Panc1 (cell line): ENCODE data around the gene MAGI1. TPM values are rescaled to one million over a fixed set of nuclear protein-coding genes. Genes with fewer than 3 reads are reported as not detected.

Experiments
- ATAC-seq: fragments of 200-7000 bp; cut with Tn5 transposase; 2 replicates; pipeline ENCODE4 v1.9.1; 2020; ENCODE audit warnings: mild to moderate bottlenecking, moderate library complexity
- BruUV-seq: library from RNA; stranded (reverse); fragments of 400-500 nt; replicated peaks from 2 replicates; lab custom pipeline; 2021; lab: Mats Ljungman, UMichigan
- CTCF ChIA-PET: fragments of 300-600 bp; sonication (Branson Sonifier 250); formaldehyde crosslinking; loops from one replicate; lab custom pipeline; 2022; ENCODE audit warnings: antibody characterized with exemption; lab: Charles Lee
- POLR2A ChIA-PET: fragments of 300-600 bp; sonication (Branson Sonifier 250); formaldehyde crosslinking; loops from one replicate; lab custom pipeline; 2022; ENCODE audit warnings: antibody characterized with exemption; lab: Charles Lee
- DNase-seq: peaks from one replicate; pipeline ENCODE4 v3.0.0-alpha.2; 2010; ENCODE audit warnings: low read depth, low spot score
- H3K27ac ChIP-seq: 2 replicates; pipeline ENCODE4 v1.5.1; 2011; ENCODE audit warnings: mild to moderate bottlenecking, low read length, inconsistent platforms
- H3K27me3 ChIP-seq: fragments of 200-500 bp; sonication (Bioruptor generic); 2 replicates; pipeline ENCODE4 v1.6.0; 2014; ENCODE audit warnings: low read length, inconsistent platforms; ENCODE audit not compliant: control insufficient read depth, insufficient read depth
- H3K36me3 ChIP-seq: fragments of 200-500 bp; sonication (Bioruptor generic); 2 replicates; pipeline ENCODE4 v1.5.1; 2014; ENCODE audit warnings: inconsistent platforms, mild to moderate bottlenecking, low read length, moderate library complexity; ENCODE audit not compliant: control insufficient read depth, insufficient read depth
- H3K4me1 ChIP-seq: 2 replicates; pipeline ENCODE4 v1.5.1; 2011; ENCODE audit warnings: inconsistent platforms, mild to moderate bottlenecking, low read length, moderate library complexity; ENCODE audit not compliant: control insufficient read depth, insufficient read depth
- H3K4me3 ChIP-seq, 2 experiments: 2 replicates each; pipeline ENCODE4 v1.5.1; 2011 to 2012; ENCODE audit warnings: low read depth in 2 of 2, low read length in 2 of 2, mild to moderate bottlenecking in 2 of 2, inconsistent platforms in 1 of 2, moderate library complexity in 1 of 2
- H3K9me3 ChIP-seq: fragments of 200-500 bp; sonication (Bioruptor generic); 2 replicates; pipeline ENCODE4 v1.5.1; 2014; ENCODE audit warnings: low read depth, mild to moderate bottlenecking, inconsistent platforms, low read length, moderate library complexity; ENCODE audit not compliant: control insufficient read depth, insufficient read depth
- POLR2AphosphoS5 ChIP-seq: IDR thresholded peaks from 2 replicates; pipeline ENCODE4 v1.6.1; 2012; ENCODE audit warnings: mild to moderate bottlenecking, low read depth, low read length, moderate library complexity
- REST ChIP-seq, 2 experiments: IDR thresholded peaks; 2 replicates each; pipeline ENCODE4 v1.6.1; 2011 to 2012; ENCODE audit warnings: low read depth in 2 of 2, control low read depth in 1 of 2, low read length in 1 of 2, mild to moderate bottlenecking in 1 of 2, moderate library complexity in 1 of 2; ENCODE audit not compliant: insufficient read depth in 1 of 2
- SIN3A ChIP-seq: IDR thresholded peaks from 2 replicates; pipeline ENCODE4 v1.6.1; 2012; ENCODE audit warnings: low read depth, mild to moderate bottlenecking, low read length, moderate library complexity, borderline replicate concordance; ENCODE audit not compliant: insufficient read depth
- TCF7L2 ChIP-seq: IDR thresholded peaks from 2 replicates; pipeline ENCODE4 v1.6.1; 2011; ENCODE audit warnings: mild to moderate bottlenecking, low read depth, low read length, inconsistent platforms
- in situ Hi-C: cut with HindIII; loops from 2 replicates; pipeline ENCODE4 v1.10.0; 2016; ENCODE audit warnings: low sequenced_read_pairs, low pct_unique_long_range_greater_than_20kb
- intact Hi-C: fragments of 100-400 bp; cut with micrococcal nuclease; formaldehyde crosslinking; loops from one replicate; pipeline ENCODE4 v1.10.0; 2022; ENCODE audit not compliant: unreplicated experiment
- total RNA-seq: library from RNA; stranded (reverse); gene quantifications from one replicate; pipeline ENCODE4 v1.2.1, GENCODE V29; 2021; ENCODE audit not compliant: unreplicated experiment
- TF ChIP-seq, protein P1 (sequence below): fragments of 450-650 bp; IDR thresholded peaks from 2 replicates; pipeline ENCODE4 v1.5.1; 2017; ENCODE audit warnings: mild to moderate bottlenecking

Gene MAGI1
- total RNA-seq, 1 experiment from 2014 or later: 9.5 TPM

- Histone ChIP-seq H3K4me3 (no peak overlapping the region), H3K9me3 (no peaks in the 10 kb centered on the region), H3K27me3 (no peaks in the 10 kb centered on the region), H3K4me1 (no peaks in the 10 kb centered on the region), H3K36me3 (no peaks in the 10 kb centered on the region), H3K27ac (no peak overlapping the region)
- intact Hi-C loops: no loop called here
- POLR2A ChIA-PET: no interaction called here
- DNase-seq: no peak
- CTCF ChIA-PET: no interaction called here
- in situ Hi-C loops: no loop called here
- TF ChIP-seq, protein P1, sequence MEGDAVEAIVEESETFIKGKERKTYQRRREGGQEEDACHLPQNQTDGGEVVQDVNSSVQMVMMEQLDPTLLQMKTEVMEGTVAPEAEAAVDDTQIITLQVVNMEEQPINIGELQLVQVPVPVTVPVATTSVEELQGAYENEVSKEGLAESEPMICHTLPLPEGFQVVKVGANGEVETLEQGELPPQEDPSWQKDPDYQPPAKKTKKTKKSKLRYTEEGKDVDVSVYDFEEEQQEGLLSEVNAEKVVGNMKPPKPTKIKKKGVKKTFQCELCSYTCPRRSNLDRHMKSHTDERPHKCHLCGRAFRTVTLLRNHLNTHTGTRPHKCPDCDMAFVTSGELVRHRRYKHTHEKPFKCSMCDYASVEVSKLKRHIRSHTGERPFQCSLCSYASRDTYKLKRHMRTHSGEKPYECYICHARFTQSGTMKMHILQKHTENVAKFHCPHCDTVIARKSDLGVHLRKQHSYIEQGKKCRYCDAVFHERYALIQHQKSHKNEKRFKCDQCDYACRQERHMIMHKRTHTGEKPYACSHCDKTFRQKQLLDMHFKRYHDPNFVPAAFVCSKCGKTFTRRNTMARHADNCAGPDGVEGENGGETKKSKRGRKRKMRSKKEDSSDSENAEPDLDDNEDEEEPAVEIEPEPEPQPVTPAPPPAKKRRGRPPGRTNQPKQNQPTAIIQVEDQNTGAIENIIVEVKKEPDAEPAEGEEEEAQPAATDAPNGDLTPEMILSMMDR: no peak
- TF ChIP-seq REST (IDR thresholded peaks at IDR 0.05; ENCODE audit: insufficient read depth in 1 of 2, low read depth in 2 of 2, low read length in 1 of 2): no peak
- TF ChIP-seq TCF7L2: no peak
- no peak for TF ChIP-seq POLR2AphosphoS5
- no peak for TF ChIP-seq SIN3A
- BruUV-seq: no TSS peak
- no peak for ATAC-seq
Observed at GRCh38 chr3:65617787-65618186, 420.9 kb downstream of the MAGI1 start.

DNA sequence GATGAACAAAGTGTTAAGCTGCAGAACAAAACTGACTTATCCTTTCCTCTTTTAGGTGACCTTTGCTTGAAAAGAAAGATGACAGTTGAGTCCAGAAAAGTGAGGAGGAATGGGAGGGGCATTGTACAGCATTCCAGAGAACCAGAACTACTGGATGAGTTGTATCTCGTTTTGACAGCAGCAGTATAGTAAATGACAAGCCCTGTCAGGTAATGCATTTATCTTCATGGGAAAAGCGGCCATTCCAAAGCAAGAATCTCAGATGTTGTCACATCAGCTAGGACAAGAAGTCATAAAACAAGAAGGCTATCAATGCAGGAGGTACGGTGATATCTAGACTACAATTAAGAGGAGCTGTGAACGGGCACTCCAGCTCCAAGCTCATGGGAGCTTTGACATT is 421.5 kb downstream of the MAGI1 start:
- CTCF ChIA-PET: no interaction called here
- H3K4me1 ChIP-seq: no peaks in the 10 kb centered on the region
- intact Hi-C loops: no loop called here
- no TSS peak for BruUV-seq
- no peak overlapping the region for H3K4me3 ChIP-seq
- in situ Hi-C loops: no loop called here
- no peaks in the 10 kb centered on the region for H3K36me3 ChIP-seq
- DNase-seq (no peak), ATAC-seq (no peak)
- no peaks in the 10 kb centered on the region for H3K27me3 ChIP-seq
- no peaks in the 10 kb centered on the region for H3K9me3 ChIP-seq
- no peak overlapping the region for H3K27ac ChIP-seq
- TF ChIP-seq TCF7L2: no peak
- no peak for TF ChIP-seq SIN3A
- TF ChIP-seq, protein P1: no peak
- no peak for TF ChIP-seq POLR2AphosphoS5
- no peak for TF ChIP-seq REST (IDR thresholded peaks at IDR 0.05; ENCODE audit: insufficient read depth in 1 of 2, low read depth in 2 of 2, low read length in 1 of 2)
- POLR2A ChIA-PET: no interaction called here
